CD4-positive, alpha-beta T cell treated with Interleukin-10 for 1 hour (primary cell): Measurements from ENCODE around the gene KDM1B.

Experiments
- DNase-seq: peaks from one replicate; pipeline ENCODE4 v3.0.0-alpha.2; 2020

KDM1B gene

DNA sequence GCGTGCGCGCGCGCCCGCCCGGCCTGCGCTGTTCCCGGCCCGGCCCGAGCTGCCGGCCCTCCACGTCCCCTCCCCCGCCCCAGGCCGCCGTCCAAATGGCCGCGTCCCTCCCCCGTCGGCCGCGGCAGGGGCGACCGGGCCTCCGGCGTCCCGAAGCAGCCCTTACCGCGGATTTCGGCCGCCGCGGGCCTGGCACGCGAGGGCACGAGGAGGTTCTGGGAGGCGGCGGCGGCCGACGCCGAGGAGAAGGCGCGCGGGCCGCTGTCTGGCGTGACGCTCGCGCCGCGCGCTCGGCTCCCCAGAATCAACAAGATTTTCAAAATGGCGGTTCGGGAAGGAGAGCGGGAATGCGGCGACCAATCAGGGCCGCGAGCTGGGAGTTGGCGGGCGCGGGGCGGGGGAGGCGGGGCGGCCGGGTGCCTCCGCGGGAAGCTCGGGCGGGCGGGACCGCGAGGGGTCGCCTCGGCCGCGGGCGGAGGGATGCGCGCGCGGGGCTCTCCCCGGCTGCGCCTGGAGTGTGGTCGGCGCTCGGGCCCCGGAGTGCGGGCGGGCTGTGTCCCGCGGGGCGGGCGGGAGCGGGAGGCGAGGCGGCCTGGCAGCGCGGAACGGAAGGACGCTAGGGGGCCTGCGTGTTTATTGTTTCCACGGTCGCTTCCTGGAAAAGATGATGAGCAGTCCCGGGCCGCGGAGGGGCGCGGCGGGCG lies 109.1 kb downstream of the KDM1B start, which contains the start of gene DEK:
Gene DEK (minus strand): TSS at position 312 of the 704 bp plus-strand sequence. CDS start 543 bp downstream, outside the sequence.
- peak; percentile 86 for DNase-seq

DNA sequence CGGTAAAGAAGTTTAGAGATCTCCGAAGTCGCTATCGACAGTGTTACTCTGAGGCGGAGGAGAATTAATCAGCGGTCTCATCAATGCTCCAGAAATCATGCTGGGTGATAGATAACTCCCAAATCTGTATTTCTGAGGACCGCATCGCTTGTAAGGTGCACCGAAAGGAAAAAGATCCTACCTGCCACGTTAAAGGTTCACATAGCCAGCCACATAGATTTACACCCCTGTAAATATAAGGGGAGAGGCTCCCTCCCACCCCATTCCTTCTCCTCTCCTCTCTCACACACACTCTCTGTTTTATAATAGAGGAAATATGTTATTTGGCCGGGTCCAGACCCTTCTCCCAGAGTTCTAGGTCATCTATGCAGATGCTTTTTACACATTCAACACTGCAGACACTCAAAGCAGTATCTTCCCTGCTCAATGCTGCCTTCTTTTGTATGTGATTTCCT lies 109.7 kb downstream of the KDM1B start:
- no peak for DNase-seq

DNA sequence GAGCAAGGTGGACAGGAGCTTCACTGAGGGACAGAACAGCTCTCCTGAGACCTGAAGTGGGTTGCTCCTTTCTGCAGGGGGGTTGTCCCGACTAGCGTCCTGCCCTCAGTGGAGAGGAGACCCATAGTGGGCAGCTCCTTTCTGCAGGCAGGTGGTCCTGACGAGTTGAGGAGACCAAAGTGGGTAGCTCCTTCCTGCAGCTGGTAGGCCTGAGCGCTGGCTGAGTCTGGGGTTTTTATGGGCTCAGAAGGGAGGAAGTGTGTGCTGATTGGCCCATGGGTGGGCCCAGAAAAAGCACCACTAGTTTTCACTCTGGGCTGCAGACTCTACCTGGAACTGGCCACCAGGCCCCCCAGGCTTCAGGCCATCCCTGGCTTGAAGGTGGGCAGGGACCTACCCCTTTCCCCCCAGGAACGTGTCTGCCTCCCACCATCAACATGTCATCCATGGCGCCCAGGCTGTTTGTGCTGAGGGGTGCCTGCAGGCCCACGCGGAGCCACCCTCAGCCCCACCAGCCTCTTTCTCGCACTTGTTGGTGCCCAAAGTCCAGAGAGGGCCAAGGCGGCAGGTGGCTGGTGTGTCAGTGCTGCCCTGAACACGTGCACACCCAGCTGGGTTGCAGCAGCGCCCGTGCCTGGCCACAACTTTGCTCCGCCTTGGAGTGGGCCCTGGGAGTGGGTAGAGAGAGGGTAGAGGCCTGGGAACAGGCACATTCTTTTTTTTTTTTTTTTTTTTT lies 110.7 kb downstream of the KDM1B start:
- DNase-seq = no peak

DNA sequence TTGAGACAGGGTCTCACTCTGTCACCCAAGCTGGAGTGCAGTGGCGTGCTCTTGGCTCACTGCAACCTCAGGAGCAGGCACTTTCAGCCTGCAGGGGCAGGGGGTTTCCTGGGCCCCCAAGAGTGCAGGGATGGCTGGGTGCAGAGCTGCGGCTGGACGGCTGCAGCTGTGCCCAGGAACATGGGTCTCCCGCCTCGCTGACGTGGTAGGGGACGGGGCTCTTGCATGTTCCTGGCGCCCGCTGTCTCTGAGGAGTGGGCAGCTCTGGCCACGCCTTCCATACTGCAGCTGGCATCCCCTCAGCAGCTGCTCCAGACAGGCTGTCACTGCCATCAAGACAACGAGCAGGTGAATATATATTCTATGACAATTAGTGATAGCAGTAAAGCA lies 111.3 kb downstream of the KDM1B start:
- no peak for DNase-seq

DNA sequence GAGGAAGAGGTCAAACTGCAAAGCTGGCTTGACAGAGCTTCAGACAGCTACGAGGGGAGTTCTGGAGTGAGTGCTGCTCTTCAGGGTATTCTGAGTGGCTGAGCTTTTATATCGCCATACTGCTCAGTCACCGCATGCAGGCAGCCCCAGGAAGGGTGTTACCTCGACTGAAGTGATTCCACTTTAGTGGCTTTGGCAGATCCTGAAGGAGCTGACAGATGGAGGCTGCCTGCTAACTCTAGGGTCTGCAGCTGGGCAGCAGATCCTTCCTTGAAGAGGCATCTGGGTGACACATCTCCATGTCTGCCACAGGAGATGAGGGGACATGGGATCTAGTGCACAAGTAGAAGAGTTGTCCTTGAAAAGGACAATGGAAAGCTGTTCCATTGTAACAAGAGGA lies 112.8 kb downstream of the KDM1B start:
- no peak for DNase-seq

DNA sequence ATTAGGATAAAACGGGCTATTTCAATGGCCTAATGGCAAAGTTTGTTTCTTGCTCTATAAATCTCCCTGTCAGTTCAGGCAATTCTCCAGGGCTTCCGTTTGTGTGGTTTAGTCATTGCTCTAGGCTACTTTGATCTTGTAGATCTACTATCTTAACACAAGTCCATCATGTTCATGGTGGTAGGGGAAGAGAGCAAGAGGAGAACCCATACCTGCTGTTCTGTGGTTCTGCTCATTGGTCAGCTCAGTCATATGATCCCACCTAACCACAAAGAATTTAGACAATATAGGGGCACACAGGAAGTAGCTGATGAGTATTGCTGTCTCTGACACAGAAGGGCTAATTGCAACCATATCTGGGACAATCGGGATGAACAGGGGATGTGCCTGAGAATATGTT lies 114.0 kb downstream of the KDM1B start:
- DNase-seq = peak; percentile 28

DNA sequence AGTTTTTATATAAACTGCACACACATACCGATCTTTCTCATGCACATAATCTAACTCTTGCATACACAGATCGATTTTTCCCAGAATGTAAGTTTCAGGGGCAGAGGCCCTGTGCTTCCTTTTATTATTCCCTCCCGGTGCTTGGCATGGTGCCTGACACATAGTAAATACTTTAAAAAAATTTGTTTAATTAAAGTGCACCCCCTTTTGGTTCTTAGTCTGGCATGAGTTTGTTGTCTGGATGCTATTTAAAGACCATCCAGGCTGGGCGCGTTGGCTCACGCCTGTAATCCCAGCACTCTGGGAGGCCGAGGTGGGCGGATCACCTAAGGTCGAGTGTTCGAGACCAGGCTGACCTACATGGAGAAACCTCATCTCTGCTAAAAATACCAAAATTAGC lies 114.5 kb downstream of the KDM1B start:
- DNase-seq = no peak

DNA sequence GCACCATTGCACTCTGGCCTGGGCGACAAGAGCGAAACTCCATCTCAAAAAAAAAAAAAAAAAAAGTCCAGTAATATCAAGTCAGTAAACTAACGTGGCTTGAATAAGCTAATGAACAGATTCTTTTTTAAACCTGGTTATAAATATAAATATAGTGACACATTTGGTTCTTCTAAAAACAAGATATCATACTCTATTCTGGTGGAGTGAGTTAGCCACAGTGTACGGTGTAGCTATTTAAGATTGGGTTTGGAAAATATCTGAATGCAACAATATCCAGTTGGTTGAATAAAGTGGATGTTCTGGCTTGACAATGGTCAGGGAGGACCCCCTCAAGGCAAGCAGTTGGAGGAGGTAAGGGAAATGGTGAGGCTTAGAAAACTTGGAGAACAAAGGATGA lies 115.0 kb downstream of the KDM1B start:
- DNase-seq = no peak
